A204.1 (cell line): Measurements from ENCODE around the gene INF2.
"Not testable (repeated sequence)": the region's sequence is repeated elsewhere in the genome, so short reads cannot be mapped to it uniquely, and the experiment has no call there.

Experiments
- FAIRE-seq: peaks from 2 replicates; lab custom pipeline; 2012; peaks lifted over from hg19 to GRCh38; lab: Jason Lieb, UNC

Gene INF2

GRCh38 chr14:104689109-104689880 is at the start of gene INF2:
INF2 (plus strand) TSS chr14:104689618; CDS start chr14:104701366, 11,748 bp downstream.
- FAIRE-seq, result no peak

DNA sequence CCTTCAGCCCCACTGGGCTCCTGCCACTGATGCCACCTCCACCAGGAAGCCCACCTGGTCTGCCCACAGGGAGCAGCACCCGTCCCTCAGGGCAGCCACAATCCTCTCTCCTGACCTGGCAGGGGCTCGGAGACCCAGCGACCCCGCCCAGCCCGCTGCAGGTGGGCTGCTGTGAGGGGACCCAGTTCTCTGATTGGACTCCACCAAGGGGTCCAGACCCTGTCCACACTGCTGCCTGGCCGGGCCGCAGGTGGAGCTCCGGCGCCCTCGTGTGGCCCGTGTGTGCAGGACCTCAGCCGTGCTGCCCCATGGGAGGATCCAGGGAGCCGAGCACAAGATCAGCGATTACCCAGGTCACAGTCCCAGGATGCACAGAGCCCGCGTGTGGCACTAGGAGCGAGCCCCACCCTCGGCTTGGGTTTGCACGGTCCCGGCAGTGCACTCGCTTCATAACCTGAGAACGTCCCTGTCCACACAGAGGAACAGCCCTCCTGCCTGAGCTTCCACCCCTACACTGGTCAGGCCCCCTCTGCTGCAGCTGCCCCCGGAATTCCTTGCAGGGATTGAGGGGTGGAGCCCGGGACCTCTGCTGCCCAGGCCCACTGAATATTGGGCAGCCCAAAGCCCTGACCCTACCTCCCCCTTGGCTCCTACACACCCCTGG is 49.4 kb upstream of the INF2 start:
- FAIRE-seq, result no peak

DNA sequence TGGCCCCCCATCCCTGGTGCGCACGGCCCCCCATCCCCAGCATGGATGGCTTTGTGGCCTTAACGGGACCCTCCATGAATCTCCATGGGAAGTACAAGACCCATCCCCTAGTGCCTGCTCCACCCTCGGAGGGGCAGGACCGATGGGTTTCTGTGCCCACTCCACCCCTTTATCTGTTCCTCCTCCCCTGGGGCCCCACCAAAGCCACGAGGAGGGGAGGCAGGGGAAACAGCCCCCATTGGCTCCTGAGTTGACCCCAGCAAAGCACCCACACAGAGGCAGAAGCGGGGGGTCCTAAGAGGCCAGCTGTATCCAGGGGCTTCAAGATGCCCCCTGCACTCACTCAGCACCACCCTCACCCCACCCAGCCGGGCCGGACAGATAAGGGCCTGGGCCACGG is 48.7 kb upstream of the INF2 start:
- FAIRE-seq, result no peak

- no peak for FAIRE-seq
These were observed 47.5 kb upstream of the INF2 start for GRCh38 chr14:104641753-104642539.

- FAIRE-seq, result no peak
These were observed 46.9 kb upstream of the INF2 start for GRCh38 chr14:104642540-104642868.

GRCh38 chr14:104643306-104643705 is 46.1 kb upstream of the INF2 start:
- no peak for FAIRE-seq

DNA sequence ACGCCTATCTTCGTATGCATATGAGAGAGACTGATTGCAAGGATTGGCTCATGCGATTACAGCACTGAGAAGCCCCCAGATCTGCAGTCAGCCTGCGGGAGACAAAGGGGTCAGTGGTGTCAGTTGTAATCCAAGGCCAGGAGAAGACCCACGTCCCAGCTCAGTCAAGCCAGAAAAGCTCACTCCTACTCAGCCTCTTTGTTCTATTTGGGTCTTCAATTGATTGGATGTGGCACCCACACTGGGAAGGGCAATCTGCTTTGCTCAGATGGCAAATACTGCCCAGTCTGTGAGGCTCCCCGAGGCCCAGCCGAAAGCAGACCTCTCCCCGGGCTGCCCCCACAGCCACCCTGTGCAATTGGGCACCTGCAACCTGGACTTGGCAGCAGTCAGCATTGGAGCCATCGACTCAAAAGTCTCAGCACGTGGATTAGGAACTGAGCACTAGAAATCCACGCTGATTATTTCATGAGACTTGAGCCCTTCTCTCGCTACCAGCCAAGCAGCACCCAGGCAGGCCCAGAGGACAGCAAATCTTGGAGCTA is 45.3 kb upstream of the INF2 start:
- FAIRE-seq, result no peak

DNA sequence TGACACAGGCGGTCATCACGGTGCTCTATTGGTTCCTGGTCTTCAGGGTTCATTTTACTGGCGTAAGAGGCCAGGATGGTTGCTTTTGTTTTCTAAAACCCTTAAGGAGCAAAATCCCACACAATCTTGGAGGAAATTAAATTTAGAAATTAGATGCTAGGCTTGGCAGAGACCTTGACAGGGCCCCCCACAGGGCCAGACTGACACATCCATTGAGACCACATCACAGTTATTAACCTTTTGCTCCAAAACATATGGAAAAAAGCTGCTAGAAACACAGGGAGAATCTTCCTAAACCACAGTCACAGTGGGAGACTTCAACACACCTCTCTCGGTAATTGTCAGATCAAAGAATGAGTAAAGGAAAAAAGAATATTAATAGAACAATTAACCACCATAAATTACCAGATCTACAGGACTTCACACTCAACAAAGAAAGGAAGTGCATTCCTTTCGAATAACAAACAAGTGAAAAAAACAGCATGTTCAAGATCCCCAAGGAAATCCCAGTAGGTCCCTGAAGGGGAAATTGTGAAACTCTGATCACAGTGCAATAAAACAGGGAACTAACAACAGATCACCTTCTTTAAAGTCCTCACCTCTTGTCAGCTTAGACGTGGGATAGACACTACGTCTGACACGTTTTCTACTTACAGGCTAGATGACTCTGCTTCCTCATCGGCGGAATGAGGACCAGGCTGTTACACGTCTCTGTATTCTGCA is 44.6 kb upstream of the INF2 start:
- FAIRE-seq, result no peak

DNA sequence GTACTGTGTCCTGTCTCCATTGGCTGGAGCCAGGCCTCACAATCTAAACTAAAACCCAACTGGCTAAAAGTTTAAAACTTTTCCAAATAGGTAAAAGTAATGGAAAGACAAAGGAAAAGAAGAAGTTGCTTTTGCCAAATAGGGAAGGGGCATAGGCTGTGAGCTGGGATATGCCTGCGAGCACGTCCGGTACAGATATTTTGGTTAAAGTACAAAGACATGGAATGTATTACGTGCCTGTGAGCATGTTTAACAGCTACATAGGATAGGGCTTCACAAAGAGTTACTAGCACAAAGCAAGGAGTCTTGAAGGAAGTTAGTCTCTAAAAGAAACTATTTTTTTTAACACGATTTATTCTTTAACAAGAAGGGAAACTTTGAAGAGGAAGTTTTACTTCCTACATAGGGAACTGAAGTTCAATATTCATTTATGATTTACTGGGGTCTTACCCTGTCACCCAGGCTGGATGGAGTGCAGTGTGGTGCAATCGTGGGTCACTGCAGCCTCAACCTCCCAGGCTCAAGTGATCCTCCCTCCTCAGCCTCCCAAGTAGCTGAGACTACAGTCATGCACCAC is 41.9 kb upstream of the INF2 start:
- FAIRE-seq, result no peak

GRCh38 chr14:104650057-104650980 is 39.1 kb upstream of the INF2 start:
- no peak for FAIRE-seq

DNA sequence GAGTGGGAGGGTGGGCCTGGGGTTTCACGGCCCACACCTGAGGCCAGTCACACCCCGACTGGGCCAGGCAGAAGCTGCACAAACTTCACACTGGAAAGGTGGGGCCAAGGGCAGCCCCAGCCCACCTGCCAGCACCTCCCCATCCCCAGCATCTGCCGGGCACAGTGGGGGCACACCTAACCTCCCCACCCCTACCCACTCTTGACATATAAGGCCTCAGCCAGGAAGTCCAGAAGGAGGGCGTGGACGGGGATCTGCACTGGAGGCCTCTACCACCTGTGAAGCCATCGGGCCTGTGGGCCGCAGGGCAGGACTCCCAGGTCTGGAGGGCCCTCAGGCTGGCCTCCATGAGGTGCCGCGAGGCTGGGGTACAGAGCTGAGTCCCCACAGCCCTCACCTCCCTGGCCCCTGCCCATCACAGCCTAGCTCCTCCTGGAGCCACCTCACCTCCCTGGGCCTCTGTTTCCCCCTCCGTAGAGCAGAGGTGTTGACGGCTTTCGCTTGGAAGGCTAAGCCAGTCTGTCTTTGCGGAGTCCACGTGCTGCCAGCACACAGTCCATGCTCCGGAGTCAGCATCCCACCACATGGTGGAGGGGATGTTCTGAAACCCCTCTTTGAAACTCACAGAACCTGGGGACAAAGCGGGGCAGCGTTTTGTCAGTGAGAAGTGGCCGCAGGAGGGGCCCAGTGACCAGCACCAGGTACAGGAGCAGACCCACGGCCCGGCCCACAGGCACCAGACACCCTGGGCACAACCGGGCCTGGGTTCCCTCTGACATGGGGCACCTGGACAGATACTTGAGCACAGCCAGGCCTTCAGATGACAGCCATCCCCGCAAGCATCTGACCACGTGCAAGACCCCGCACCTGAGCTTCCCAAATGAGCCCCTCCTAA is 38.2 kb upstream of the INF2 start:
- FAIRE-seq, result no peak

DNA sequence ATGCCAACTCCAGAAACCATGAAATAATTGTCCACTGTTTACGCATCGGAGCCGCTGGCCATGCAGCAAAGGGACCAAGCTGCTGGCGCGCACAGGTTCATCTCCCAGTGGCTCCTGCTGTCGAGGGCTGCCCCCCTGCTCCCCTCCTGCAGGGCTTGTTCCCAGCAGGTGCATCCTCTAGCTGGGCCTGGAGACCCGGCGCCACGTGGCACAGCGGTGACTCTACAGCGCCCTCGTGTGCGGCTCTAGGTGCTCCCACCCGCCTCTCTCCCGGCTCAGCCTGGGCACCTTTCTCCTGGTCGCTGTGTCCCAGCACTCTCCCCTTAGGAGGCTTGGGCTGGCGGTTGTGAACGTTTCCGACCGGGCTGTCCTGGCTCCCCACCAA is 37.5 kb upstream of the INF2 start:
- no peak for FAIRE-seq

DNA sequence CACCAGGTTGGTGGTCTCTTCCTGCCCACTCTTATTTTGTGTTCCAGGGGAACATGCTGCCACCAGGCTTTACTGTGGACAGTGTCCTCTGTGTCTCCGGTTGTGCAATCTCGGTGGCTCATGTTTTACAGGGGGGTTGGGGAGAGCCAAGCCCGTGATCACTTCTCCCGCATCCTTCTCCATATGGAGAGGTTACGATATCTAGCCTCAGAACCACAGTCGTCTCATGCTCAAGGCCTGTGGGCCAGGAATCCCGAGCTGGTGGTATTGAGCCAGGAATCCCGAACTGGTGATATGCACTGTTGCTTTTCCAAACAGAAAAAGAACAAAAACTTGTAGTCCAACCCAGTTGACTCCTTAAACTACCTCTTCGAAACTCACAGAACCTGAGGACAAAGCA is 37.0 kb upstream of the INF2 start:
- FAIRE-seq, result no peak

DNA sequence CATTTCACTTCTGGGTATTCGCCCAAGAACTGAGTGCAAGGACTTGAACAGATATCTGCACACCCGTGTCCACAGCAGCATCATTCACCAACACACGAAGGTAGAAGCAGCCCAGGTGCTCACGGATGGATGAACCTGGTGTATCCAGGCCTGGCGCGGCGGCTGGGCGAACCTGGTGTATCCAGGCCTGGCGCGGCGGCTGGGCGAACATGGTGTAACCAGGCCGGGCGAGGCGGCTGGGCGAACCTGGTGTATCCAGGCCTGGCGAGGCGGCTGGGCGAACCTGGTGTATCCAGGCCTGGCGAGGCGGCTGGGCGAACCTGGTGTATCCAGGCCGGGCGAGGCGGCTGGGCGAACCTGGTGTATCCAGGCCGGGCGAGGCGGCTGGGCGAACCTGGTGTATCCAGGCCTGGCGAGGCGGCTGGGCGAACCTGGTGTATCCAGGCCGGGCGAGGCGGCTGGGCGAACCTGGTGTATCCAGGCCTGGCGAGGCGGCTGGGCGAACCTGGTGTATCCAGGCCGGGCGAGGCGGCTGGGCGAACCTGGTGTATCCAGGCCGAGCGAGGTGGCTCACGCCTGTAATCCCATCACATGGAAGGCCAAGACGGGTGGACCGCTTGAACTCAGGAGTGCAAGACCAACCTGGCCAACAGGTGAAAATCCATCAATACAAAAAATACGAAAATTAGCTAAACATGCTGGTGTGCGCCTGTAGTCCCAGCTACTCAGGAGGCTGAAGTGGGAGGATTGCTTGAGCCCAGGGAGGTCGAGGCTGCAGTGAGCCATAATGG is 36.1 kb upstream of the INF2 start:
- FAIRE-seq, result not testable (repeated sequence)

DNA sequence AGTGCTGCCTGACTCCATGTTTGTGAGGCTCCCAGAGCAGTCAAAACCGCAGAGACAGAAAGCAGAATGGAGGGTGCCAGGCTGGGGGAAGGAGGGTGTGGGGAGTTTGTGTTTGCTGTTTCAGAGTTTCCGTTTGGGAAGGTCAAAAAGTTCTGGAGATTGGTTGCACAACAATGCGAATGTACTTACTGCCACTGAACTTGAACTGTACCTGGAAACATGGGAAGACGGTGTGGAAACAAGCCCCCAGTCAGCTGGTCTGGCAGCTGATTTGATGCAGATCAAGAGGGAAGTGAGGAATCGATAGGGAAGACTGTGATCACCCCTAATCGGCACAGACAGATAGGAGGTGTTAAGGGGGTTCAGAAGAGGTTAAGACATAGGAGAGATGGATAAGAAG is 35.3 kb upstream of the INF2 start:
- FAIRE-seq, result no peak

GRCh38 chr14:104655128-104655848 is 34.1 kb upstream of the INF2 start:
- FAIRE-seq, result no peak

DNA sequence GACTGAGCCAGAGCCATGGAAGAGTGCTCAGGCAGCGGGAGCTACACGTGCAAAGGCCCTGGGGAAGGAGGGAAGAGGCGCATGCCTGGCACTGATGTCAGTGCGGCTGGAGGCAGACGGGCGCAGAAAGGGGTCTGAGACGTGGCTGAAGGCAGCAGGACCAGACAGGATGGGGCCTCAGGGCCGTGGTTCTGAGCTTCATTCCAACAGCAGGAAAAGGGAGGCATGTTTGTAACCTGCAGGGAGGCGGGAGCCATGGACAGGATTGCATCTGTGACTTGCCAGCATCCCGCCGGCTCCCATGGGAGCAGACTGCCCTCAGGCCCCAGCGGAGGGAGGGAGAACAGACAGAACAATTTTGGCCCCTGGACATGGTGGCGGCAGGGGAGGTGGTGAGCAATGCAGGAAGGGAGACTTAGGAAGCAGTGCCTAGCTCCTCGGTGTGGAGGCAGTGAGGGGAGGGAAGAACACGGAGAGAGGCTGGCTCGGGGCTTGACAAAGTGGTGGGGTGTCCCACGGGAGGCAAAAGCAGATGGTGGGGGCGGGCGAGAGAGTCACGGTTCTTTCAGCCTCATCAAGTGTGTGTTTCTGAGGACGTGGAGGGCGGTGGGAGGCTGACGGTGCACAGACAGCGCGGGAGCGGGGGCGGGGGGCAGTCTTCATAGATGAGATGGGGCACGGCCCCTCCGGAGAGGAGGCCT is 33.3 kb upstream of the INF2 start:
- FAIRE-seq, result no peak

DNA sequence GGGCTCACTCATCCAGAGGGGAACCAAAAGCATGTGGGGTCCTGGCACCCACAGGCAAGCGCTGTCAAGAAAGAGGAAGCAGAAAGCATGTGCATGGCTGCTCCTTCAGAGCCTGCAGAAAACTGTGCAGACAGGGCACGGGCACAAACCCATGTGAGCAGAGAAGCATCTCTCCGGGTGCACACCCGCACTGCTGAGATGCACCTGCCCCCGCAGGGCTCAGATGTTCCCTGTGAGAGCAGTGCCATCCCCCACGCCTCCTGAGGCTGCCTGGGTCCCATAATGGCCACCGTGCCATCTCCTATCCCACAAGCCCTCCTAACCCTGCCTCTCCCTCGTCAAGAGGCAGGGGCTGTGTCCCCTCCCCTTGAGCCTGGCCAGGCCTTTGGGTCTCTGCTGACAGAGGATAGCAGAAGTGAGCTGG is 32.3 kb upstream of the INF2 start:
- no peak for FAIRE-seq
